ENCODE data around the gene KBTBD4.
"Not testable (repeated sequence)": the region's sequence is repeated elsewhere in the genome, so short reads cannot be mapped to it uniquely, and the experiment has no call there.

Gene KBTBD4

GRCh38 chr11:47562393-47562792, 16.4 kb downstream of the KBTBD4 start:
- DNase-seq (ENCODE audit: low read depth in 2 of 2, low spot score in 1 of 2) = not testable (repeated sequence)

- DNase-seq (ENCODE audit: low read depth in 2 of 2, low spot score in 1 of 2) = no peak
Measured at GRCh38 chr11:47560426-47560825, 18.3 kb downstream of the KBTBD4 start.

DNA sequence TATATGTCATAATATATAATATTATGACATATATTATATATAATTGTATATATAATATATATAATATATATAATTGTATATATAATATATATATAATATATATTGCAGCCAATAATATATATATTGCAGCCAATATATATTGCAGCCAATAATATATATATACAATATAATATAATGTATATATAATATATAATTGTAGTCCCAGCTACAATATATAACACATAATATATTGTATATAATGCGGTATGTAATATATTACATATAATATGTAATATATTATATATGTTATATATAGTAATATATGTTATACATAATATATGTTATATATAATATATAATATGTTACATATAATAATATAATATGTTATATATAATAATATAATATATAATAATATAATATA, 20.1 kb downstream of the KBTBD4 start:
- DNase-seq (ENCODE audit: low read depth in 2 of 2, low spot score in 1 of 2) = no peak

- DNase-seq (ENCODE audit: low read depth in 2 of 2, low spot score in 1 of 2) = not testable (repeated sequence)
Measured at GRCh38 chr11:47557004-47557403, 21.8 kb downstream of the KBTBD4 start.

- no peak for DNase-seq (ENCODE audit: low read depth in 2 of 2, low spot score in 1 of 2)
Measured at GRCh38 chr11:47553406-47553743, 25.4 kb downstream of the KBTBD4 start.

DNA sequence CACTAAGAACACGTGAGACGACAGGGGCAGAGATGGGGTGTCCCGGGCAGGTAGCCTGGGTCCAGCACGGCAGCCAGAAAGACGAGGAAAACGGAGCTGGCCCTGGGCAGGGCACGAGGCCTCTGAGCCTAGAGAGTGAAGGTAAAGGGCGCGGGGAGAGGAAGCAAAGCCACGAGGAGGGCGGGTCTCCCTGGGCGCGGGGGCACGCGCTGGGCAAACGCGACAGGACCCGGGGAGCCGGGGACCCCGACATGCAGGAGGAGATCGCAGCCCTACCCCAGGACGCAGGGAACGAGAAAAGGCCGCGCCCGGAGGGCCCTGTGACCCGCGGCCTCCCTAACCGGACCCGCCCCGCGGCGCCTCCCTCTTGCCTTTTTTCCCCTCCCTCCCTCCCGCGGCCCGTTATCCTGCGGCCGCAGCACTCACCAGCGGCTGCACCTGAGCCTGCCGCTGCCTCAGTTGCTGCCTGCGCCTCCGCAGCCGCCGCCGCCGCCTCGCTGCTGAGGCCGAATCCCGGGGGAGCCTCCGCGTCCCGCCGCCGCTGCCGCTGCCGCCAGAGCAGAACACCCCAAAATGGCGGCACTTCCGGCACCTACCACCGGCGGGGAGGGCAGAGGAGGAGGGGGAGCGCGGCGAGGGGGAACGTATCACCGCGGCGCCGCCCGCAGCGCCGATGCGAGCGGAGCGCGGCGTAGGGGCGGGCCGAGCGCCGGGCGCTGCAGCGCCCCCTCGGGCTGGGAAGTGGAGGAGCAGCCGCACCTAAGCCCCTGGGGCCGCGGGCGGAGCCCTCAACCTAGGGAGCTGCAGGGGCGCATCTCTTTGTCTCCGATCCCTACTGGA, 26.0 kb downstream of the KBTBD4 start, which contains the start of gene CELF1:
Gene CELF1 (minus strand): TSS at position 567 of the 840 bp plus-strand sequence. CDS start 53,609 bp downstream, outside the sequence.
- peak; percentile 71 to 81 for DNase-seq (ENCODE audit: low read depth in 2 of 2, low spot score in 1 of 2)

- no peak for DNase-seq (ENCODE audit: low read depth in 2 of 2, low spot score in 1 of 2)
Measured at GRCh38 chr11:47552056-47552565, 26.7 kb downstream of the KBTBD4 start.

DNA sequence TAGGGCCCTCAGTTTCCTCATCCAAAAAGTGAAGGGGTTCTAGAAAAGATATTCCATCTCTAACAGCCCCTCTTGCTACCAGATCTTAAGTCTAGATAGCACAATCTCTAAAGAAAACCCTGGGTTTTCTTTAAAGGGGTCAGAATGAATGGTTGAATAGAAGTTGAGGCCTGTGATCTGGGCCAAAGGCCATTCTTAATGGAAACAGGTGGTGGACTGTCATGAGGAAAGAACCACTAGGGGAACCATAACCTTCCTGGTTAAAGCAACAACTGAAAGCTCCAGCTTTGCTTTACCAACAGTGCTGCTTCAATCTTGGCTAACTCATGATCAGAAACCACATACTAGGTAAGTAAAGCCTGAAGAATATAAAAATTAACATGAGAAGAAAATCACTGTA, 27.7 kb downstream of the KBTBD4 start:
- no peak for DNase-seq (ENCODE audit: low read depth in 2 of 2, low spot score in 1 of 2)

- no peak for DNase-seq (ENCODE audit: low read depth in 2 of 2, low spot score in 1 of 2)
Measured at GRCh38 chr11:47550288-47551047, 28.3 kb downstream of the KBTBD4 start.

- DNase-seq (ENCODE audit: low read depth in 2 of 2, low spot score in 1 of 2) = not testable (repeated sequence)
Measured at GRCh38 chr11:47546274-47546673, 32.5 kb downstream of the KBTBD4 start.

DNA sequence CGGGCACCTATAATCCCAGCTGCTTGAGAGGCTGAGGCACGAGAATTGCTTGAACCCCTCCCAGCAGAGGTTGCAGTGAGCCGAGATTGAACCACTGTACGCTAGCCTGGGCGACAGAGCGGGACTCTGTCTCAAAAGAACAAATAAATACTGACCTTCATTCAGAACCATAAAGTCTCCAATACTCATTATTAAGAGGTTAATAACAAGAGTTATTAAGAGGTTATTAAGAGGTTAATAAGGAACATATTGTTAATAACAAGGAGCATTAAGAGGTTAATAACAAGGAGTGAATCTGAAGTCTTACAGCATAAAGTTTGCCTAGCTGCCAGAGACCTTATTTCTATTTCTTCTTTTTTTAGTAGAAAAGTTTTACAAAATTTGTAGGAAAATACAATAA, 33.5 kb downstream of the KBTBD4 start:
- DNase-seq (ENCODE audit: low read depth in 2 of 2, low spot score in 1 of 2) = no peak

- DNase-seq (ENCODE audit: low read depth in 2 of 2, low spot score in 1 of 2) = no peak
Measured at GRCh38 chr11:47541070-47541469, 37.7 kb downstream of the KBTBD4 start.

DNA sequence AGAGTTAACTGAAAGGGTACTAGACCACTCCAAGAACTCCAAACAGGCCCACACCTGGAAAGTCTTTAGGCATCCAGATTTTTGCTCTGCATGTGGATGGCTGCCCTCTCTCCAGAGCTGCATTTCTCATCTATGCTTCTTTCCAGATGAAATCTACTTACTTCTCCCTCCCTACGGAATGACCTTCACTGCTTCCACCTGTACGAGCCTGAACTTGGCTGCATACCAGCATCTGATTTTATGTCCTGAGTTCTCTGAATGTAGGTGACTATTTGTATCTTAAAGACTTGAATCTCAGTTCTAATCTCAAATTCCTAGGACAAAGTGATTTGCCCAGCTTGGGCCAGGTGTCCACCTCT, 39.1 kb downstream of the KBTBD4 start:
- no peak for DNase-seq (ENCODE audit: low read depth in 2 of 2, low spot score in 1 of 2)

GRCh38 chr11:47538741-47539565, 39.8 kb downstream of the KBTBD4 start:
- DNase-seq (ENCODE audit: low read depth in 2 of 2, low spot score in 1 of 2) = no peak

GRCh38 chr11:47536915-47537314, 41.9 kb downstream of the KBTBD4 start:
- no peak for DNase-seq (ENCODE audit: low read depth in 2 of 2, low spot score in 1 of 2)

- DNase-seq (ENCODE audit: low read depth in 2 of 2, low spot score in 1 of 2) = no peak
Measured at GRCh38 chr11:47534704-47535251, 44.0 kb downstream of the KBTBD4 start.

DNA sequence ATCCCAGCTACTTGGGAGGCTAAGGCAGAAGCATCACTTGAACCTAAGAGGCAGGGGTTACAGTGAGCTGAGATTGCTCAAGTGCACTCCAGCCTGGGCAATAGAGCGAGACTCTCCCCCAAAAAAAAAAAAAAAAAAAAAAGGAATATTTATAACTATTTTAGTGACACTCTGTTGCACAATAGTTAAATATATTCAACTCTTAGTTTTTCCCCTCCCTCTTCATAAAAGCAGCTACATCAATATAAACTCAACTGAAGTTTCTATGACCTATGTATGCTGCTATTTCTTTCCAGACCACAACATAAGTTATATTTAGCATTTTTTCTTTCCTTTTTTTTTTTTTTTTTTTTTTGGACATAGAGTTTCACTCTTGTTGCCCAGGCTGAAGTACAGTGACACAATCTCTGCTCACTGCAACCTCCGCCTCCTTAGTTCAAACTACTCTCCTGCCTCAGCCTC, 45.0 kb downstream of the KBTBD4 start:
- no peak for DNase-seq (ENCODE audit: low read depth in 2 of 2, low spot score in 1 of 2)

DNA sequence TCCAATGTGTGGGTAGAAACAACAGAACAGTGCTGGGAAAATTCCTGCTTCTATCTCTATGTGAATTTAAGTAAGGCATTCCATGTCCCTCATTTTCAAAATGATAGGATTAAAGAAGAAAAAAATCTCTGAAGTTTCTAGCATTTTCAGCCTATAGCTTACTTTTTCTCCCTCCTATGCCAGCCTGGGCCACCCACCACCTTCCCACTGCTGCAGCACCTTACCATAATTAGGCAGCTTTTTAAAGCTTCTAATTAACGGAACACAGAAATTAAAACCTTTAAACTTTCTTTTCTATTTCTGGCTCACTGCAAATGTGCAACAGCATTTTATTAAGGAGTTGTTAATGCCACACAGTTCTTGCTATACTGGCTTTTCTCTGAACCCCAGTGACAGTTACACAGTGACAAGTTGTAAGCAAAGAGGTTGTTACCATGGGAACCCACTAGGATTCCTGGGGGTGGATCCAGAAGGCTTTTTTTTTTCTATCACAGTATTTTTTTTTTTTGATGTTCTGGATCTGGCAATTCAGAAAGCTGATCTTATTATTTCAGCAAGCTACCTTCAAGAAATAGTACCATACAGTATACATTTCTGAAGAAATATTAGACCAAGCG, 46.1 kb downstream of the KBTBD4 start:
- DNase-seq (ENCODE audit: low read depth in 2 of 2, low spot score in 1 of 2) = no peak

DNA sequence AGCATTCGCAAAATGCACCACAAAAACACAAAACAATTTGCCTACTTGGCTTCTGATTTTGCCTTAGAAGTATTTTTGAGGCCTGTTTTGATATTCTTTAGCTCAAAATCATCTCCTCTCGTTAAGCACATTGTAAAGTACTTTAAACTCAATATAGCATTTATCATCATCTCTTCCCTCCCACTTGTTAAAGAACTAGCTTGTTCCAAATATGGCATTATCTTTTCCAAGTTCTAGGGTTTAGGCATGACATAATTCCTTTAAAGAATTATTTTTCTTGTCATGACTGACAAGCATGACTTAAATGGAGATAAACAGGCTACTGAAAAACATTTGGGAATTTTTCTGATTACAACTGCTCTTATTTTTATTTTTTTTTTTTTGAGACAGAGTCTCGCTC, 47.1 kb downstream of the KBTBD4 start:
- DNase-seq (ENCODE audit: low read depth in 2 of 2, low spot score in 1 of 2) = no peak

DNA sequence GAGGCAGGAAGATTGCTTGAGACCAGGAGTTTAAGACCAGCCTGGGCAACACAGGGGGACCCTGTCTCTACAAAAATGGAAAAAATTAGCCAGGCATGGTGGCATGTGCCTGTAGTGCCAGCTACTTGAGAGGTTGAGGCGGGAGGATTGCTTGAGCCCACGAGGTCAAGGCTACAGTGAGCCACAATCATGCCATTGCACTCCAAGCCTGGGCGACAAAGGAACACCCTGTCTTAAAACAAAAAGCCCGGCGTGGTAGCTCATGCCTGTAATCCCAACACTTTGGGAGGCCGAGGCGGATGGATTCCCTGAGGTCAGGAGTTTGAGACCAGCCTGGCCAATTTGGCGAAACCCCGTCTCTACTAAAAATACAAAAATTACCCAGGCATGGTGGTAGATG, 48.0 kb downstream of the KBTBD4 start:
- not testable (repeated sequence) for DNase-seq (ENCODE audit: low read depth in 2 of 2, low spot score in 1 of 2)

All from stimulated activated CD8-positive, alpha-beta memory T cell treated with anti-CD3 and anti-CD28 coated beads, Interleukin-4, amount 100 ng/mL, for 4 hours (primary cell).